Ramos (cell line): Measurements from ENCODE around the gene LRG1.
"Not testable (repeated sequence)": the region's sequence is repeated elsewhere in the genome, so short reads cannot be mapped to it uniquely, and the experiment has no call there.

Experiments used
- in situ Hi-C: fragments of 300-500 bp; cut with MboI; formaldehyde crosslinking; loops from one replicate; pipeline ENCODE4 v1.14.3; 2022; ENCODE audit warnings: low sequenced_read_pairs; ENCODE audit not compliant: unreplicated experiment

Gene LRG1

DNA sequence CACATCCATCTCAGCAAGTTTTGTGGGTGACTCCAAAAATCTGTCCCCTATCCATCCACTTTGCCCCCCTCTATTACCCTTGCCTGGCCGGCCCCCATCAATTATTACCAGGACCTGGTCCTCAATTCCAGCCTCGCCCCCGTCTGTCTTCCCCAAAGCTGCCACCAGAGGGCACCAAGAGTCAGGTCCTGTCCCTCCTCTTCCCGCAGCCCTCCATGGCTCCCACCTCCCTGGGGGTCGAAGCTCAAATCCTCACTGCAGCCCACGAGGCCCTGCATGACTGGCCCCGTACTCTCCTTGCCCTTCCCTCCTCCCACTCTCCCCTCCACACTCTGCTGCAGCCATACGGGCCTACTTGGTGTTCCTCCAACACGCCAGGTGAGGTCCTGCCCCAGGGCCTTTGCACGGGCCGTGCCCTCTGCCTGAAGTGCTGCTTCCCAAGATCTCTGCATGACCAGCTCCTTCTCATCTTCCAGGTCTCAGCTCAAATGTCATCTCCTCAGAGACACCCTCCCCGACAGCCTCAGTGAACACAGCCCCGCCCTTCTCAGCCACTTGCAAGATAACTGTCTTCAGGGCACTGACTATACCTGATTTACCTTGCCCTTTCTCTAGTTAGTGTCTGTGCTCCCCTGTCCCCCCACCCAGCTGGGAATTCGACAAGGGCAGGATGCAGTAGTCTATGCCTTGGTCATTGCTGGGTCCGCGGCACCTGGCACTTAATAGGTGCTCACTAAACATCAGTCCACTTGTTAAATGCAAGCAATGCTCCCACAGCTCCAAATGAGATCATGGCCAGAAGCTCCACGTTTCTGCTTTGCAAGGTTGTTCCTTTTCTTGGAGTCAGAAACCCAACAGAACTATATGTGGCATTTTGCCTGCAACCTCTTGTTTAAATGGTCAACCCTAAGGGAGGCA, 36.4 kb upstream of the LRG1 start:
- in situ Hi-C loops = loop anchor here (10.0 kb wide), 1 partner anchor 229 kb away; no protein-coding TSS in a partner anchor

DNA sequence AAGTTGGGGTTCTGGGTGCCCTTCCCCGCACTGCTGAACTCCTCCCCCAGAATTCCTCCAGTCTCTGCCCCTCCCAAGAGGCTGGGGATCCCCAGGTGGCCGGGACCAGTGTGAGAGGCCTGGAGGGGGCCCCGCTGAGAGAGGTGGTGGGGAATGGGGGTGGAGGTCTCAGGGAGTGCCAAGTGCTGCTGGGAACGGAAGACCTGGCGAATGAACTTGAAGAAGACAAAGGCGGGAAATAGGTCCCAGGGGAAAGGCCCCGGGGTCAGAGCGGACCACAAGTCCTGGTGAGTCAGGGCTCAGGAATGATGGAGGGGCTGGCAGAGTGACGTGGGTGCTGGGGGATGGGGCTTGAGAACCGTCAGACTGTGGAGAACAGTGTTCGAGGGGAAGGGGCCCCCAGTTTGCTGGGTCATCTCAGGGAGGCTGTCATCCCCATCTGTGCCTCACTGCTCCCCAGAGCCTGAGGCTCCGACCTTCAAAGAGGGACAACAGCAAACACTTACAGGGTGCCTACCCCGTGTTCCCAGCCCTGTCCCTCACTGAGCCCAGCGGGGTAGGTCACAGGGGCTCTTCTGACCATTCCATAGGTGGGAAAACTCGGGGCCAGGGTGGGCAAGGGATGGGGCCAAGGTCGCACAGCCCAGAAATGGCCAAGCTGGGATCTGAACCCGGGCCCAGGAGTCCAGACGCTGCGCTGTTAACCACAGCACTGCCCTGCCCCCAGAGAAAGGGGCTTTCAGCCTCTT, 35.6 kb upstream of the LRG1 start:
- in situ Hi-C loops = loop anchor here (10.0 kb wide), 1 partner anchor 229 kb away; no protein-coding TSS in a partner anchor

DNA sequence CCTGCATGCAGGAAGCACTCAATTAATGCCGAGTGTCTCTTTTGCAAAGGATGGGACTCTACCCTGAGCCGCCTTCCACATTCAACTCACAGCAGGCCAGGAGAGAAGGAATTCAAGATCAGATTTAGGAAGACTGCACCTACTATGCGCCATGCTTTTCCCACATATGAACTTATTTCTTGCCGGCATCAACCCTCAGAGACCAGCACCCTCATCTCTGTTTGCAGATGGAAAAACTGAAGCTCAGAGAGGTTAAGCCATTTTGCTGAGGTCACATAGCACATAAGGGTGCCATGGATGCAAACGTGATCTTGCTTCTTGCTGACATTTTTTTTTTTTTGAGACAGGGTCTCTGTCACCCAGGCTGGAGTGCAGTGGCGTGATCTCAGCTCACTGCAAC, 33.8 kb upstream of the LRG1 start:
- in situ Hi-C loops = loop anchor here (10.0 kb wide), 1 partner anchor 231 kb away; no protein-coding TSS in a partner anchor

DNA sequence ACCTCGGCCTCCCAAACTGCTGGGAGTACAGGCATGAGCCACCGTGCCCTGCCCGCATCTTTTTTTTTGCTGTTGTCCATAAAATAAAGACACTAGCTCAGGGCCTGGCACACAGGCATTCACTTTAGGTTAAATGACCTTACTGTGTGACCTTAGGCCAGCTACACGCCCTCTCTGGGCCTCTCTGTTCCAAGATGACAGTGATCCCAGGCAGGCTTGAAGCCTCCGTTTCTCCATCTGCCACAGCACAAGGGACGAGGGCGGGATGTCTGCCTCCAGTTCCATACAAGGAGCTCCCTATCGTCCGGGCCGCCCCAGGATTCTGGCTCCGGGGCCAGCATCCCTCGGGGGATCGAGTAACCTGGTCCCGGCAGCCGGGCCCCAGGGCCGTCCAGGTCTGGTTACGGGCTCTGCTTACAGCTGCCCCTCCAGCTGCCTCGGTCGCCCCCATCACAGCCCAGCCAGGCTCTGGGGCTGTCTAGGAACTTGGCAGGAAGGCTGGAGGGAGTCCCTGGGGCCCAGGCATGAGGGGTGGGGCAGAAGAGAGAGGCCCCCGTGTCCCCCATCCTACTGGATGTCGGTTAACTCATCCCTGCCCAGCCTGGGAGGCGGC, 31.6 kb upstream of the LRG1 start:
- in situ Hi-C loops = loop anchor here (10.0 kb wide), 1 partner anchor 233 kb away; no protein-coding TSS in a partner anchor

DNA sequence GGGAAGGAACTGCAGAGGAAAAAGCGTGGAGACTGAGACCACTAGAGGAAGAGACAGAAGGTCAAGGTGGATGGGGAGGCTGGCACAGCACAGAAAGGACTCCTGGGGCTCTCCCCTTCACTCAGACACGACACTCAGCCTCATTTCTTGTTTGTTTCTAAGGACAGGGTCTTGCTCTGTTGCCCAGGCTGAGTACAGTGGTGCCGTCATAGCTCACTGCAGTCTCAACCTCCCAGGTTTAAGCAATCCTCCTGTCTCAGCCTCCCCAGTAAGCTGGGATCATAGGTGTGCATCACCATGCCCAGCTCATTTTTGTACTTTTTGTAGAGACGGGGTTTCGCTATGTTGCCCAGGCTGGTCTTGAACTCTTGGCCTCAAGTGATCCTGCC, 31.1 kb upstream of the LRG1 start:
- in situ Hi-C loops = loop anchor here (10.0 kb wide), 1 partner anchor 234 kb away; no protein-coding TSS in a partner anchor

DNA sequence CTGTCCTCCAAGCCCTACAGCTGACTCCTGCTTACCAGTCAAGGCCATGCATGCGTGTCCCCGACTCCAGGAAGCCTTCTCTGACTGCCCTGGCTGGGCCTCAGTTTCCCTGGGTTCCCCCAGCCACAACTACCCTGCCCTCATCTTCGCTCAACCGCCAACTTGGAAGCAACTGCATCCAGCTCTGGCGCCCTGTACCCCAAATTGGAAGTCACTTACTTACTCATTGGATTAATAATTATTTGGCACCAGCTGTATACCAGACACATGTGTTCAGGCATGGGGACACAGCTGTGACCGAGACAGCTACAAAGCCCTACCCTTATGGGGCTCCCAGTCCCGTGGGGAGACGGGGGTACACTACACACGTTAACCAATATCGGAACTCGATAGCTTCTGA, 30.6 kb upstream of the LRG1 start:
- in situ Hi-C loops = loop anchor here (10.0 kb wide), 1 partner anchor 234 kb away; no protein-coding TSS in a partner anchor

DNA sequence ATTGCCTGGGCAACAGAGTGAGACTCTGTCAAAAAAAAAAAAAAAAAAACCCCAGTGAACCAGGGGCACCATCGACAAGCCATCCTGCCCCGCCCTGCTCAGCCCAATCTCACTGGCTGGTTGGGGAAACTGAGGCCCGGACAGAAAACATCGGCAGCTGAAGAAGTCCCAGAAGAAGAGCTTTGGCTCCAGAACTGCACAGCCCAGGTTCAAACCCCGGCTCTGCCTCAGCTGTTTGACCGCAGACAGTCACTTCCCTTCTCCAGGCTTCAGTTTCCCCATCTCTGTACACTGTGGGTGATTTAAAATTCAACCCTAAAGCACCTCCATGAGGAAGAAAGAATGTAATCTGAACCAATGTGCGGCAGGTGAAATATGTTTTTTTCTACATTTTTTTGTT, 29.1 kb upstream of the LRG1 start:
- in situ Hi-C loops = no loop called here

DNA sequence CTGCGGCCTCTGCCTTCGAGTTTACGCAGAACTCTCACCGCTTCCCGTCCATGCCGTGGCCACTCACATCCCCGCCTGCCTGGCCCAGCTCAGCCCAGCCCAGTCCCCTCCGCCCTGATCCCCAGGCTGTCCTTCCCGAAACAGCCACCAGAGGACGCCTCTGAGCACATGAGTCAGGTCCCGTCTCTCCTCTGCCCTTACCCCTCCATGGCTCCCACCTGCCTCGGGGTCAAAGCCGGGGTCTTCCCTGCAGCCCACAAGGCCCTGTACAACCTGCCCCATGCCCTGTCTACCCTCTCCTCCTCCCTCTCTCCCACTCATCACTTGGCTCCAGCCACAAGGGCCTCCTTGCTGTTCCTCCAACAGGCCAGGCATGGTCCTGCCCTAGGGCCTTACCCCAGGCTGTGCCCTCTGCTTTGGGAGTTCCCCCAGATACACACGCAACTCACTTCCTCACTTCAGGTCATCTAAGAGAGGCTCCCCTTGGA, 27.8 kb upstream of the LRG1 start:
- in situ Hi-C loops = no loop called here

DNA sequence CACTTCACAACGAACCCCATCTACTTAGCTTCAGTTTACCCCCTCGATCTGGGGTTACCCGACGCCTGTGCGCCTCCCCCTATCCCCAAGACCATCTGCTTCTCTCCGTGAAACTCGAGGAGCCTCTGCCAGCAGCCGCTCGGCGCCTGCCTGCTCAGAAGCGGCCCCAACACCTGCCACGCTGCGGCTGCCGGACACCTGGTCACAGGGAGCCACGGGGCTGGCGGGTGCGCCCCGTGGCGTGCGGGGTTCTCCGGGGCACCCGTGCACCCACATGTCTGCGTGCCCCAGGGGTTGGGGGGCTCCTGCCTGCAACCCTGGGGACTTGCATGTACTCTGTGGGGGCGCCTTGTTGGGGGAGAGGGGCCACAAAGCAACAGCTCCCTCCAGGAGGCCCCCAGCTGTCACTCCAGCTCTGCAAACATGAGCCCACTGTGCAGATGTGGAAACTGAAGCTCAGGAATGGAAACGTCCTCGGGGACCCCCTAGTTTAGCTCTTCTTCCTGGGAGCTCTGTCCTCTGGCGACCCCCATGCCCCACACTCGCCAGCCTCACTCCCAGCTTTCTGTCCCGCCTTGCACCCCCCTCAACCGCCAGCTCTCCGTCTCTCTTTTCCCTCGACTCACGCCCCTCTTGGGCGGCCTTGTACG, 26.7 kb upstream of the LRG1 start:
- in situ Hi-C loops = no loop called here

DNA sequence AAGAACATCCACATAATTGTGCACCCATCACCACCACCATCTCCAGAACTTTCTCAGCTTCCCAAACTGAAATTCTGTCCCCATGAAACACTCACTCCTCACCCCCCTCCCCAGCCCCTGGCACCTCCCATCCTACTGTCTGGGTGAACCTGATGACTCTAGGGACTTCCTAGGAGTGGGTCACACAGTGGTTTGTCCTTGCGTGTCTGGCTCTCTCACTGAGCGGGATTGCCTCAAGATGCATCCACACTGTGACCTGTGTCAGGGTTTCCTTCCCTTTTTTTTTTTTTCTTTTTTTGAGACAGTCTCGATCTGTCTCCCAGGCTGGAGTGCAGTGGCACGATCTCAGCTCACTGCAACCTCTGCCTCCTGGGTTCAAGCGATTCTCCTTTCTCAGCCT, 23.7 kb upstream of the LRG1 start:
- in situ Hi-C loops = not testable (repeated sequence)

DNA sequence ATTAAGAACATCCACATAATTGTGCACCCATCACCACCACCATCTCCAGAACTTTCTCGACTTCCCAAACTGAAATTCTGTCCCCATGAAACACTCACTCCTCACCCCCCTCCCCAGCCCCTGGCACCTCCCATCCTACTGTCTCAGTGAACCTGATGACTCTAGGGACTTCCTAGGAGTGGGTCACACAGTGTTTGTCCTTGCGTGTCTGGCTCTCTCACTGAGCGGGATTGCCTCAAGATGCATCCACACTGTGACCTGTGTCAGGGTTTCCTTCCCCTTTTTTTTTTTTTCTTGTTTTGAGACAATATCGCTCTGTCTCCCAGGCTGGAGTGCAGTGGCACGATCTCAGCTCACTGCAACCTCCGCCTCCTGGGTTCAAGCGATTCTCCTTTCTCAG, 22.2 kb upstream of the LRG1 start:
- in situ Hi-C loops = not testable (repeated sequence)

DNA sequence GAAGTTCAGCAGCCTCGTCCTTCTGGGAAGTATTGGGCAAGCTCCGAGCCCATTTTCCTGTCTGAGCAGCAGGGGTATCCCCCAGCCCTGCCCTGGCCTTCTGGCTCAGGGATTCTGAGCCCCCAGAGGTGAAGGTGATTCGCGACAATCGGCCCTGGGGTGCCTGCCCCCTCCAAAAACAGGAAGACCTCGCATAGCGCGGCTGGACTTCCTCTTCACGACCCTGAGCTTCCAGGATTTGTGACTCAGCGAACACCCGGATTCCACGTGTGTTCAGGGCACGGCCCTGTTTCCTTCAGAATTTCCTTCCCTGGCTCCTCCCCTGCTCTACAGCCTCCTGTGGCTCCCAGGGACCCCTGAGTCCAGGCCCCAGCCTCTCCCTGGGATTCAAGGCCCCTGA, 19.7 kb upstream of the LRG1 start, which contains the start of gene SEMA6B:
Gene SEMA6B, minus strand, starts transcription at position 116 of the 400 bp plus-strand sequence. CDS start 1,227 bp downstream, outside the sequence.
- in situ Hi-C loops = no loop called here

DNA sequence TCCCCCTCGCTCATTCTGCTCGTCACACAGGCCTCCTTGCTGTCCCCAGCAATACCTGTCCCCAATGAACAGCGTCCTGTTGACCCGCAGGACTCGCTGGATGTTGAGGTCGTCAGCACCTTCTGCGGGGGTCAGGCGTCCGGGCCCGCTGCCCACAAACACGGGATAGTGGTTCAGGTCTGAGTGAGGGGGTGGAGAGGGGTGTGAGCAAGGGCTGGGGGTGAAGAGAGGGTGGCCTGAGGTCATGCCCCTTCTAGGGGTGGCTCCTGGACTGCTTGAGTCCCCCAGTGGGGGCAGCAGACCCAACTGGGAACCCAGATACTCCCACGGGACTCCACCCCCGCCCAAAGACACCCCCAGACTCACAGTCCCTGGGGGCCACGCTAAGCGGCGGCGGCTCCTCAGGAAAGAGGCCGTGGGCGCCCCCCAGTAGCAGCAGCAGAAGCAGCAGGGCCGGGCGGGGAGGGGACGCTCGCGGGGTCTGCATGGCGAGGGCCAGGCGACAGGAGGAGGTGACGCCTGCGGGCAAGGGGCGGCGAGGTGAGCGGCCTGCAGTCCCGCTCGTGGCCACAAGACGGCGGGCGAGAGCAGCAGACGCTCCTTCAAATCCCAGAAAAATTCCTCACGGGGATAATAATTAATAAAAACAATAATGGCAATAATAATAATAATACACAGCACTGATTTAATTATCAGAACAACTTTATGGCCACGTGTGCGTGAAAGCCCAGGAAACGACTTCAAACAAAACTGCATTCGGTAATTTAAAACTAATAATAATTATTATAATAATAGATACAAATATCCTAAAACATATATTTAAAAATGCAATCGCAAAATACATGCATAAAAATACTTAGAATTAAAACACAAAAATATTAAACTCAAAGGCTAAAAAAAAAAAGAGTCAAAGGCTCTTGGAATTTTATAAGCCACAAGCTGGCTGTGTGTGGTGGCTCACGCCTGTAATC, 18.4 kb upstream of the LRG1 start:
- in situ Hi-C loops = no loop called here

DNA sequence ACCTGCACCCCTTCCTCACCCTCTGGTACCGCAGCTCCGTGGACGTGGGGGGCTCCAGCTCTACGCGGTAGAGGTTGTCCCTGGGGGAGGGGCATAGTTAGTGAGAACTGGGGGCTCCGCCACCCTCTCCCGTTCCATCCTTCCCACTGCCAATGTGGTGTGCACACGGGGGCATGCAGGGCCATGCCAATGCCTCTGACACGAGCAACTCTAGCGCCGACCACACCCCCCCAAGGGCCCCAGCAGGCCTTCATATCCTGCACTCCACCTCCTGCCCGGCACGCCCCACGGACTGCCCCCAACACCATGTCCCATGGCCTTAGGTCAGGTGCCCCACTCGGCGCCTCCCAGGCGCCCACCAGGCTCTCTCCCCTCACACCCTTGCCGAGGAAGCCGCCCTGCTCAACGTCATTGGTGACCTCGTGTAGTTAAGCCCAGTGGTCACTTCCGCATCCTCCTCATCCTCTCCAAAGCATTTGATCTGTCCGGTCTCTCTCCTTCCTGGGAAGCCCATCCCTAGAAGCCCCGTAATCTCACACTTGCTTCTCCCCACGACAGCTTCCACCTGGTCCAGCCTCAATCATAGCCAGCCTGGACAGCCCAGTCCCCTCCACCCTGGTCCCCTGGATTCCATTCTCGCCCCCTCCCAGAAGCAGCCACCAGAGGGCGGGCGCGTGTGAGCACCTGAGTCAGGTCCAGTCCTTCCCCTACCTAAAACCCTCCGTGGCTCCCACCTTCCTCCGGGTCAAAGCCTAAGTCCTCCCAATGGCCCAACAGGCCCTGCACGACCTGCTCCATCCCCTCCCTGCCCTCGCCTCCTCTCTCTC, 17.5 kb upstream of the LRG1 start:
- in situ Hi-C loops = no loop called here

DNA sequence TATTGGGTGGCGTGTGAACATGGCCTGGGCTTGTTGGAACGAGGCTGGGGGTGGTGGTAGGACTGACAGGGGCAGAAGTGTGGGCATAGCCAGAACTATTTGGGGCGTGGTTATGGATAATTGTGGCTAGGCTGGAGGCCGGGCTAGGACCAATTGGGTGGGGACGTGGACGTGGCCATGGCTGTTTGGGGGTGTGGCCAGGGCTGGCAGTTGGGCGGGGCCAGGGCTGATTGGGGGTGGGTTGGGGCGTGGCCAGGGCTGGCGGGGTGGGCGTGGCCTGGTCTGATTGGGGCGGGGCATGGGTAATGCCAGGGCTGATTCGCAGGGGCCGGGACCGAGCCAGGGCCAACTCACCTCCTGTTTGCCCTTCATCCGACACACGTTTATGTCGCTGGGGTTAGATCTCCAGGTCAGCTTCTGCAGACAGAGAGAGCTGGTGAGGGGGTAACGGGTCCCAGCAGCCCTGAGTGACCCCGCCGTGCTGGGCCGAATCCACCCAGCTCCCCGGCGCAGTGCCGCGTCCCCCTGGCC, 16.8 kb upstream of the LRG1 start:
- in situ Hi-C loops = no loop called here

DNA sequence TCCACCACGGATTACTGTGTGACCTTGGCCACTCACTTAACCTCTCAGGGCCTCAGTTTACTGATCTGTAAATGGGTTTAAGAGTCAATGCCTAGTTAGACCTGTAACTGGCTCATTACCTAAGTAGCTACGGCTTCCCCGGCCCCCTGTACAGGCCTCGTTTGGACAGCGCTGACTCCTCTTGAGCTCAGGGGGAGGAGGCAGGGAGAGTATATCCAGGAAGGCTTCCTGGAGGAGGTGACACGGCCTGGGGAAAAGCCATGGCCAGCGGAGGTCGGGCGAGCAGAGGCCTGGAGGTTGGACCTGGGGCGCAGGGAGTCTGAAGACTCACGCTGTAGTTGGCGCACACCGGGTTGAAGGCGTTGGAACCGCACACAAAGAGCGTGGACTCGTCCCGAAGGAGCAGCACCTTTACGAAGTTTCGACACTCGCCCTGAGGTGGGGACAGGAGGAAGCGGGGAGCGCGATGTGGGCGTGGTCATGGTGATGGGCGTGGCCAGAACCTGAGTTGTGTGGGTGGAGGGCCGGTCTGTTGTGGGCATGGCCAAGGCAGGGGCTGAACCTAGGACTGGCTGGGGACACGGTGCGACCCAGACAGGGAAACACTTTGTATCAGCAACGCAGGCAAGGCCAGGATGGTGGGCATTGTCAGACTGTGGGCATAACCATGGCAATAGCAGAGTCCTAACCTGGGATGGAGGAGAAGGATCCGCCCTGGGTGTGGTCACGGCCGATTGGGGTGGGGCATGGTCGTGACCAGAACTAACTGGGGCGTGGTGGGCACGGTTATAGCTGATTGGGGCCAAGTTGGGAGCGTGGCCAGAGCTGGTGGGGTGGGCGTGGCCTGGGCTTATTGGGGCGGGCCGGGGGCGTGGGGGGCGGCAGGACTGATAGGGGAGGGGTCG, 16.1 kb upstream of the LRG1 start:
- in situ Hi-C loops = no loop called here

DNA sequence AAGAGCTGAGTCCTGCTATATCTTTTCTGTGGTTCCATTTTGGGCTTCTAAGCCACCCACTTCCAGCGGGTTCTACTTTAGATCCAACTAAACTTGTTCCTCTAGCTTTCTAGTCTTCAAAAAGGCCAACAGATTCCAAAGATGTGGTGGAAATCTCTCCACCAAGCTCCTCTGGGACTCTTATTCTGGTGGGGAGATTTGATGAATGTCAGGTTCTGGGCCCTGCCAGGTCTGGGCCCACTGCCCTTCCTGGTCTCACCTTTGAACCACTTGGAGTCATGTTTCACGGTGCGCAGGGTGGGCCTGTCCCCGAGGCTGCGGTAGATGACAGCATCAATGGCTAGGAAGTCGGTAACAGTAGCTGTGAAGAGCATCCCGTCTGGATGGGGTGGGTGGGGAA, 14.9 kb upstream of the LRG1 start:
- in situ Hi-C loops = no loop called here
